Heart right ventricle (tissue), 16 donors: ENCODE results near the gene CYBC1. TPM values are rescaled to one million over a fixed set of nuclear protein-coding genes. Genes with fewer than 3 reads are reported as not detected.

Source experiments
- ATAC-seq, 8 donors: fragments of 200-7000 bp; cut with Tn5 transposase; one replicate each; pipeline ENCODE4 v1.9.1; 2020; ENCODE audit warnings: mild to moderate bottlenecking in 8 of 8, moderate library complexity in 8 of 8, moderate number of reproducible peaks in 1 of 8
- DNase-seq, 2 donors: peaks; one replicate each; pipeline ENCODE4 v3.0.0-alpha.2; 2020
- H3K27ac ChIP-seq, 10 donors: fragments of 200-600 bp; sonication (generic) in 2 of 10; one replicate each; pipeline versions ENCODE4 v1.5.0 to v1.8.0; 2020 to 2022; ENCODE audit warnings: mild to moderate bottlenecking in 3 of 10
- H3K27me3 ChIP-seq, 7 donors: fragments of 200-600 bp; one replicate each; pipeline ENCODE4 v1.8.0; 2021 to 2022; ENCODE audit warnings: mild to moderate bottlenecking in 2 of 7
- H3K36me3 ChIP-seq, 9 donors: fragments of 200-600 bp; sonication (generic) in 1 of 9; one replicate each; pipeline versions ENCODE4 v1.5.0 to v1.8.0; 2020 to 2022; ENCODE audit warnings: mild to moderate bottlenecking in 2 of 9
- H3K4me1 ChIP-seq, 9 donors: fragments of 200-600 bp; sonication (generic) in 1 of 9; one replicate each; pipeline versions ENCODE4 v1.5.0 to v1.8.0; 2020 to 2022; ENCODE audit warnings: mild to moderate bottlenecking in 4 of 9
- H3K4me3 ChIP-seq, 10 donors: fragments of 200-600 bp; sonication (generic) in 2 of 10; one replicate each; pipeline versions ENCODE4 v1.5.0 to v1.8.0; 2020 to 2022; ENCODE audit warnings: mild to moderate bottlenecking in 7 of 10, moderate library complexity in 2 of 10
- H3K9me3 ChIP-seq, 11 donors: fragments of 200-600 bp in 10 of 11; sonication (generic) in 2 of 11; one replicate each; pipeline versions ENCODE4 v1.5.0 to v1.8.0; 2013 to 2022; ENCODE audit warnings: mild to moderate bottlenecking in 2 of 11, control low read depth in 1 of 11, moderate library complexity in 1 of 11
- CTCF ChIP-seq, 9 donors: fragments of 200-600 bp; sonication (generic) in 2 of 9; IDR thresholded peaks; one replicate each; pipeline versions ENCODE4 v1.5.0 to v1.8.0; 2021 to 2022; ENCODE audit warnings: antibody characterized with exemption in 9 of 9, mild to moderate bottlenecking in 5 of 9, moderate library complexity in 1 of 9
- WGBS, 2 donors: extraction: QIAGEN DNeasy Blood & Tissue Kit; methylation state at CpG; one replicate each; pipeline ENCODE4 v1.1.7; 2013; ENCODE audit warnings: inconsistent platforms in 1 of 2; 5-methylcytosine and 5-hydroxymethylcytosine counted together
- intact Hi-C, 10 donors: fragments of 100-400 bp; cut with DNase I; formaldehyde crosslinking; loops; one replicate each; pipeline versions ENCODE4 v1.11.1 to v1.14.2; 2022
- polyA plus RNA-seq, 2 donors: library from polyadenylated mRNA; stranded (reverse); fragments of 200-250 nt; gene quantifications; one replicate each; pipeline ENCODE4 v1.2.3, GENCODE V29; 2013
- total RNA-seq, 10 donors: library from RNA; stranded (reverse); fragmentation: NEBNext Ultra II Directional in 3 of 10; extraction: Animal tissue kit (Norgen Biotek cat#: 25700) in 3 of 10; gene quantifications; one replicate each; pipeline versions ENCODE4 v1.2.1 to v1.2.4, GENCODE V29; 2021 to 2023
- donor health status: Arrhythmogenic right ventricular cardiomyopathy.
- donor health status: ischemic (EF 13 %, LVEDD 7.1; RV severe dilation, severe dysfunction).
- donor health status: healthy with polysubstance abuse.
- donor health status: DM: no; HTN: yes; CAD: no.
- donor health status: DM: no; HTN: no; CAD: no.
- donor health status: ischemic (EF 25% LVEDD 6.9; RV normal size, moderate dysfunction).
- donor health status: ischemic (EF 25% LVEDD 5.7; RV mildly dilated, moderate dysfunction).
- donor health status: healthy.
- donor health status: DM: yes; HTN: yes; CAD: no.
- donor health status: Ischemic cardiomyopathy.
- donor health status: ischemic (EF 35%, LVEDD 5.7; RV mildly dilated, moderate dysfunction).
- donor health status: nonischemic (EF 11% LVEDD 7.7; RV severe dilation, severe dysfunction).
- donor health status: DM: yes; HTN: yes; CAD: no.
- donor health status: PGD.
- donor health status: ischemic (EF 29% LVEDD 5.4; RV normal size, mild dysfunction).
- donor health status: nonischemic (EF 23%, LVEDD 6.1; RV moderate dilation, normal function).

CYBC1 gene
- total and polyA plus RNA-seq, 12 donors, result 13.4 to 56.6 (median 21.0) TPM

- intact Hi-C loops, result no loop called here
- no peaks in the 10 kb centered on the region for H3K27me3 ChIP-seq
- H3K27ac ChIP-seq, result no peak overlapping the region
- peaks cover 0 to 71% (median 0%) of the 10 kb centered on the region in 9 donors for H3K36me3 ChIP-seq
- DNase-seq (no peak), ATAC-seq (no peak)
- no peaks in the 10 kb centered on the region for H3K9me3 ChIP-seq
- 93 to 94% methylated on average over 33 to 35 of the region's 35 CpGs for WGBS, 2 donors
- no peak overlapping the region for H3K4me3 ChIP-seq
- peaks cover 0 to 48% (median 19%) of the 10 kb centered on the region in 9 donors for H3K4me1 ChIP-seq
- TF ChIP-seq CTCF (IDR thresholded peaks at IDR 0.05), result no peak
Observed at GRCh38 chr17:82444284-82444893, 6.2 kb downstream of the CYBC1 start.

- DNase-seq (no peak), ATAC-seq (no peak)
- H3K9me3 ChIP-seq, result no peaks in the 10 kb centered on the region
- no peak for TF ChIP-seq CTCF (IDR thresholded peaks at IDR 0.05)
- H3K36me3 ChIP-seq, result peaks cover 0 to 71% (median 0%) of the 10 kb centered on the region in 9 donors
- H3K27me3 ChIP-seq, result no peaks in the 10 kb centered on the region
- 87 to 89% methylated on average over 31 to 38 of the region's 40 CpGs for WGBS, 2 donors
- H3K4me3 ChIP-seq, result no peak overlapping the region
- H3K4me1 ChIP-seq, result peaks cover 0 to 41% (median 12%) of the 10 kb centered on the region in 9 donors
- H3K27ac ChIP-seq, result no peak overlapping the region
- intact Hi-C loops, result no loop called here
Observed at GRCh38 chr17:82443465-82444283, 6.9 kb downstream of the CYBC1 start.

- no peaks in the 10 kb centered on the region for H3K9me3 ChIP-seq
- TF ChIP-seq CTCF (IDR thresholded peaks at IDR 0.05), result no peak
- intact Hi-C loops, result no loop called here
- H3K36me3 ChIP-seq, result peaks cover 0 to 69% (median 0%) of the 10 kb centered on the region in 9 donors
- ATAC-seq, result no peak
- H3K4me1 ChIP-seq, result peaks cover 0 to 40% (median 12%) of the 10 kb centered on the region in 9 donors
- no peaks in the 10 kb centered on the region for H3K27me3 ChIP-seq
- H3K27ac ChIP-seq, result no peak overlapping the region
- no peak overlapping the region for H3K4me3 ChIP-seq
- peak in 1 of 2 donors; percentile 14 for DNase-seq
- WGBS, 2 donors, result 87 to 91% methylated on average over 28 of the region's 28 CpGs
Observed at GRCh38 chr17:82442643-82443464, 7.7 kb downstream of the CYBC1 start.
